H9 (cell line): ENCODE results near the gene DELE1. TPM values are rescaled to one million over a fixed set of nuclear protein-coding genes. Genes with fewer than 3 reads are reported as not detected.

ENCODE experiments used
- DNase-seq: peaks from one replicate; pipeline ENCODE4 v3.0.0-alpha.2; 2017
- H2AFZ ChIP-seq: one replicate; pipeline ENCODE4 v1.6.1; 2013; ENCODE audit warnings: mild to moderate bottlenecking, low read length, control low read depth, moderate library complexity
- H2AK5ac ChIP-seq: 2 replicates; pipeline ENCODE4 v1.6.1; 2013; ENCODE audit warnings: low read length, control low read depth, mixed read lengths; ENCODE audit not compliant: insufficient read length
- H2BK120ac ChIP-seq: one replicate; pipeline ENCODE4 v1.6.1; 2013; ENCODE audit warnings: low read depth, mild to moderate bottlenecking, low read length, control low read depth, inconsistent platforms; ENCODE audit not compliant: poor library complexity, severe bottlenecking
- H2BK12ac ChIP-seq: 2 replicates; pipeline ENCODE4 v1.6.1; 2013; ENCODE audit warnings: low read length, control low read depth, mixed read lengths, low read depth; ENCODE audit not compliant: insufficient read length
- H2BK15ac ChIP-seq: 2 replicates; pipeline ENCODE4 v1.6.1; 2013; ENCODE audit warnings: low read depth, low read length, control low read depth
- H2BK20ac ChIP-seq: one replicate; pipeline ENCODE4 v1.6.1; 2013; ENCODE audit warnings: low read depth, mild to moderate bottlenecking, low read length, control low read depth, inconsistent platforms; ENCODE audit not compliant: poor library complexity, severe bottlenecking
- H2BK5ac ChIP-seq: 2 replicates; pipeline ENCODE4 v1.6.1; 2013; ENCODE audit warnings: low read length, control low read depth, mixed read lengths; ENCODE audit not compliant: insufficient read length
- H3K14ac ChIP-seq: 2 replicates; pipeline ENCODE4 v1.6.1; 2013; ENCODE audit warnings: low read length, control low read depth; ENCODE audit not compliant: insufficient read depth
- H3K18ac ChIP-seq: 2 replicates; pipeline ENCODE4 v1.6.1; 2013; ENCODE audit warnings: low read depth, mild to moderate bottlenecking, mixed read lengths, low read length, control low read depth; ENCODE audit not compliant: insufficient read length
- H3K23ac ChIP-seq: 2 replicates; pipeline ENCODE4 v1.6.1; 2013; ENCODE audit warnings: low read length, control low read depth, mixed read lengths, low read depth; ENCODE audit not compliant: insufficient read length
- H3K23me2 ChIP-seq: 2 replicates; pipeline ENCODE4 v1.6.1; 2013; ENCODE audit warnings: low read depth, mild to moderate bottlenecking, mixed read lengths, low read length, control low read depth; ENCODE audit not compliant: insufficient read length, poor library complexity, severe bottlenecking
- H3K27ac ChIP-seq: 2 replicates; pipeline ENCODE4 v1.5.1; 2013; ENCODE audit warnings: low read length, control low read depth, mixed read lengths, low read depth; ENCODE audit not compliant: insufficient read length
- H3K27me3 ChIP-seq: 2 replicates; pipeline ENCODE4 v1.6.1; 2013; ENCODE audit warnings: low read length, control low read depth, inconsistent platforms; ENCODE audit not compliant: insufficient read depth
- H3K4ac ChIP-seq: 2 replicates; pipeline ENCODE4 v1.6.1; 2013; ENCODE audit warnings: low read depth, mild to moderate bottlenecking, control low read depth, inconsistent platforms, low read length, moderate library complexity
- H3K4me1 ChIP-seq: 2 replicates; pipeline ENCODE4 v1.6.1; 2013; ENCODE audit warnings: low read length, control low read depth, inconsistent platforms; ENCODE audit not compliant: insufficient read depth
- H3K4me2 ChIP-seq: 2 replicates; pipeline ENCODE4 v1.6.1; 2013; ENCODE audit warnings: low read length, control low read depth, mixed read lengths; ENCODE audit not compliant: insufficient read length, insufficient read depth
- H3K56ac ChIP-seq: 2 replicates; pipeline ENCODE4 v1.6.1; 2013; ENCODE audit warnings: low read depth, mild to moderate bottlenecking, mixed read lengths, low read length, control low read depth; ENCODE audit not compliant: insufficient read length
- H3K79me1 ChIP-seq: 2 replicates; pipeline ENCODE4 v1.6.1; 2013; ENCODE audit warnings: low read depth, mild to moderate bottlenecking, moderate library complexity, low read length, control low read depth, inconsistent platforms; ENCODE audit not compliant: insufficient read depth, poor library complexity, severe bottlenecking
- H3K79me2 ChIP-seq: 2 replicates; pipeline ENCODE4 v1.6.1; 2013; ENCODE audit warnings: low read length, control low read depth, inconsistent platforms; ENCODE audit not compliant: insufficient read depth
- H3K9ac ChIP-seq: 2 replicates; pipeline ENCODE4 v1.6.1; 2013; ENCODE audit warnings: low read length, control low read depth, mixed read lengths; ENCODE audit not compliant: insufficient read length; ENCODE audit errors: extremely low read depth
- H3K9me3 ChIP-seq: one replicate; pipeline ENCODE4 v1.6.1; 2013; ENCODE audit warnings: low read depth, low read length, inconsistent platforms; ENCODE audit not compliant: control insufficient read depth
- H3T11ph ChIP-seq: one replicate; pipeline ENCODE4 v1.6.1; 2013; ENCODE audit warnings: mild to moderate bottlenecking, low read length, control low read depth, inconsistent platforms
- H4K20me1 ChIP-seq: one replicate; pipeline ENCODE4 v1.6.1; 2013; ENCODE audit not compliant: control insufficient read depth, insufficient read length, insufficient read depth
- H4K5ac ChIP-seq: 2 replicates; pipeline ENCODE4 v1.6.1; 2013; ENCODE audit warnings: low read depth, mild to moderate bottlenecking, mixed read lengths, low read length, control low read depth; ENCODE audit not compliant: insufficient read length
- H4K8ac ChIP-seq: replicated peaks from 2 replicates; pipeline ENCODE4 v1.6.1; 2013; ENCODE audit warnings: low read length, control low read depth, mixed read lengths, low read depth; ENCODE audit not compliant: insufficient read length
- H4K91ac ChIP-seq: 2 replicates; pipeline ENCODE4 v1.6.1; 2013; ENCODE audit warnings: low read depth, mild to moderate bottlenecking, moderate library complexity, mixed read lengths, low read length, control low read depth; ENCODE audit not compliant: insufficient read length
- H3K27ac Mint-ChIP-seq, 3 experiments: 2 replicates in 2 of 3; 3 replicates in 1 of 3; pipeline ENCODE4 v1.8.0; 2020 to 2021; ENCODE audit warnings: mixed read lengths in 3 of 3, mild to moderate bottlenecking in 1 of 3, moderate library complexity in 1 of 3
- H3K27me3 Mint-ChIP-seq: 2 replicates; pipeline ENCODE4 v1.8.0; 2021; ENCODE audit warnings: low read depth, mild to moderate bottlenecking, moderate library complexity, mixed read lengths
- H3K36me3 Mint-ChIP-seq, 3 experiments: 2 replicates in 2 of 3; 3 replicates in 1 of 3; pipeline ENCODE4 v1.8.0; 2020 to 2021; ENCODE audit warnings: low read depth in 3 of 3, mixed read lengths in 3 of 3; ENCODE audit not compliant: insufficient read depth in 1 of 3
- H3K4me1 Mint-ChIP-seq, 2 experiments: 2 replicates each; pipeline ENCODE4 v1.8.0; 2020; ENCODE audit warnings: mixed read lengths in 2 of 2
- H3K4me3 Mint-ChIP-seq, 2 experiments: 2 replicates in 1 of 2; 3 replicates in 1 of 2; pipeline ENCODE4 v1.8.0; 2020 to 2021; ENCODE audit warnings: mild to moderate bottlenecking in 2 of 2, mixed read lengths in 2 of 2, moderate library complexity in 1 of 2
- H3K9me3 Mint-ChIP-seq, 2 experiments: 2 replicates in 1 of 2; 3 replicates in 1 of 2; pipeline ENCODE4 v1.8.0; 2020; ENCODE audit warnings: mild to moderate bottlenecking in 2 of 2, mixed read lengths in 2 of 2, moderate library complexity in 1 of 2
- CTCF ChIP-seq: fragments of 200-600 bp; sonication (generic); conservative IDR thresholded peaks from 3 replicates; pipeline ENCODE4 v1.8.0; 2021; ENCODE audit warnings: antibody characterized with exemption, mild to moderate bottlenecking
- WGBS: extraction: QIAGEN DNeasy Blood & Tissue Kit; methylation state at CpG from one replicate; pipeline ENCODE4 v1.1.7; 2013; ENCODE audit warnings: missing lambda C conversion rate, low lambda C conversion rate, mixed read lengths; ENCODE audit not compliant: insufficient read length; ENCODE audit errors: extremely low coverage; 5-methylcytosine and 5-hydroxymethylcytosine counted together
- total RNA-seq: library from RNA; stranded (reverse); gene quantifications from 2 replicates; pipeline ENCODE4 v1.2.1, GENCODE V29; 2021

The DELE1 gene
- total RNA-seq, 1 experiment from 2014 or later: 75.3 TPM

- no peak overlapping the region for H4K91ac ChIP-seq
- no peak overlapping the region for H3K14ac ChIP-seq
- no peak overlapping the region for H2BK12ac ChIP-seq
- H3K4me1 ChIP-seq: no peaks in the 10 kb centered on the region; the same call in 1 of the 2 replicates
- no peak overlapping the region for H3T11ph ChIP-seq
- no peaks in the 10 kb centered on the region for H3K23me2 ChIP-seq
- no peak overlapping the region for H3K27ac ChIP-seq
- no peak overlapping the region for H2BK20ac ChIP-seq
- H2BK15ac ChIP-seq: no peak overlapping the region
- no peaks in the 10 kb centered on the region for H3K79me1 ChIP-seq
- H3K9ac ChIP-seq: no peak overlapping the region
- Mint-ChIP-seq H3K27me3 (peaks cover 13% of the 10 kb centered on the region), H3K27ac (no peak overlapping the region), H3K4me3 (no peak overlapping the region), H3K4me1 (peaks cover 19 to 26% of the 10 kb centered on the region in 2 experiments), H3K36me3 (no peaks in the 10 kb centered on the region), H3K9me3 (no peaks in the 10 kb centered on the region; a peak in 1 of 5 replicates)
- no CpG with 5 or more reads among the region's 2 CpGs for WGBS
- no peak for DNase-seq
- no peak overlapping the region for H3K18ac ChIP-seq
- no peaks in the 10 kb centered on the region for H3K79me2 ChIP-seq
- no peak overlapping the region for H2BK5ac ChIP-seq
- H3K4me2 ChIP-seq: no peak overlapping the region
- no peak overlapping the region for H3K56ac ChIP-seq
- H4K5ac ChIP-seq: no peak overlapping the region
- no peak overlapping the region for H2BK120ac ChIP-seq
- H3K23ac ChIP-seq: no peak overlapping the region
- no peak overlapping the region for H4K8ac ChIP-seq
- H3K9me3 ChIP-seq: no peaks in the 10 kb centered on the region
- no peak overlapping the region for H2AFZ ChIP-seq
- no peak overlapping the region for H2AK5ac ChIP-seq
- TF ChIP-seq CTCF: no peak
- no peak overlapping the region for H3K4ac ChIP-seq
- no peaks in the 10 kb centered on the region for H4K20me1 ChIP-seq
- no peaks in the 10 kb centered on the region for H3K27me3 ChIP-seq
Observed at GRCh38 chr5:141948812-141949211, 25.1 kb downstream of the DELE1 start.
